ENCODE measurements around the gene CABLES2. TPM values are rescaled to one million over a fixed set of nuclear protein-coding genes. Genes with fewer than 3 reads are reported as not detected.

CABLES2 gene
- total and polyA plus RNA-seq, 4 donors, result 0.92 to 3.2 (median 2.0) TPM

DNA sequence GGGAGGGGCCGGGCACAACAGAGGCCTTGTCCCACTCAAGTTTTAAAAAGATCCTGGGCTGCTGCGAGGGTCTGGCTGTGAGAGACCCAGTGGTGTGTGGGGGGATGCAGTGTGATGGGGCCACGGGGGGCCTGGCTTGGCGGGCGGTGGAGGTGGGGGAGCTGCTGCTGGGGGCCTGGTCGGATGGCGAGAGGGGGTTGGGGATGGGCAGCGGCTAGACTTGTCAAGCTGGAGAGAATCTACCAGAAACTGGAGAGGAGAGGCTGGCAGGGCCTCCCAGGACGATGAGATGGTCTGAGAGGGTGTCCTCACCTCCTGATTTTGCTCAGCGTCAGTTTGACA, 15.0 kb downstream of the CABLES2 start:
- Histone ChIP-seq H3K9ac (ENCODE audit: low read depth in 1 of 2, low read length in 2 of 2) (no peak overlapping the region), H3K9me3 (ENCODE audit: control insufficient read depth in 4 of 4, low read length in 3 of 4) (no peaks in the 10 kb centered on the region), H3K4me3 (ENCODE audit: low read depth in 1 of 3, low read length in 3 of 3) (no peak overlapping the region), H3K27ac (ENCODE audit: low read depth in 1 of 2, low read length in 2 of 2) (no peak overlapping the region), H3K4me1 (ENCODE audit: control insufficient read depth in 4 of 4, insufficient read depth in 4 of 4, low read length in 3 of 4) (peaks cover 8 to 35% (median 28%) of the 10 kb centered on the region in 4 donors), H3K36me3 (ENCODE audit: control insufficient read depth in 4 of 4, insufficient read depth in 3 of 4, low read depth in 1 of 4, low read length in 3 of 4) (peaks cover 0 to 15% (median 4%) of the 10 kb centered on the region in 4 donors), H3K27me3 (ENCODE audit: control insufficient read depth in 4 of 4, insufficient read depth in 4 of 4, low read length in 3 of 4) (no peaks in the 10 kb centered on the region)
- TF ChIP-seq, protein P1, sequence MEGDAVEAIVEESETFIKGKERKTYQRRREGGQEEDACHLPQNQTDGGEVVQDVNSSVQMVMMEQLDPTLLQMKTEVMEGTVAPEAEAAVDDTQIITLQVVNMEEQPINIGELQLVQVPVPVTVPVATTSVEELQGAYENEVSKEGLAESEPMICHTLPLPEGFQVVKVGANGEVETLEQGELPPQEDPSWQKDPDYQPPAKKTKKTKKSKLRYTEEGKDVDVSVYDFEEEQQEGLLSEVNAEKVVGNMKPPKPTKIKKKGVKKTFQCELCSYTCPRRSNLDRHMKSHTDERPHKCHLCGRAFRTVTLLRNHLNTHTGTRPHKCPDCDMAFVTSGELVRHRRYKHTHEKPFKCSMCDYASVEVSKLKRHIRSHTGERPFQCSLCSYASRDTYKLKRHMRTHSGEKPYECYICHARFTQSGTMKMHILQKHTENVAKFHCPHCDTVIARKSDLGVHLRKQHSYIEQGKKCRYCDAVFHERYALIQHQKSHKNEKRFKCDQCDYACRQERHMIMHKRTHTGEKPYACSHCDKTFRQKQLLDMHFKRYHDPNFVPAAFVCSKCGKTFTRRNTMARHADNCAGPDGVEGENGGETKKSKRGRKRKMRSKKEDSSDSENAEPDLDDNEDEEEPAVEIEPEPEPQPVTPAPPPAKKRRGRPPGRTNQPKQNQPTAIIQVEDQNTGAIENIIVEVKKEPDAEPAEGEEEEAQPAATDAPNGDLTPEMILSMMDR (IDR thresholded peaks at IDR 0.05; ENCODE audit: low read depth, low read length, missing input control), result no peak
- TF ChIP-seq HNF4A (conservative IDR thresholded peaks at IDR 0.05) (no peak), RXRA (IDR thresholded peaks at IDR 0.05) (no peak), HNF4G (IDR thresholded peaks at IDR 0.05) (no peak), FOXA2 (IDR thresholded peaks at IDR 0.05) (no peak), NR2F2 (IDR thresholded peaks at IDR 0.05) (no peak), EGR1 (IDR thresholded peaks at IDR 0.05; ENCODE audit: low read depth in 2 of 2) (no peak), GABPA (IDR thresholded peaks at IDR 0.05 in 1 of 2, conservative IDR thresholded peaks at IDR 0.05 in 1 of 2) (no peak), JUND (IDR thresholded peaks at IDR 0.05) (no peak), SP1 (IDR thresholded peaks at IDR 0.05) (no peak), RAD21 (IDR thresholded peaks at IDR 0.05) (no peak), TAF1 (conservative IDR thresholded peaks at IDR 0.05) (no peak)
- TF ChIP-seq, protein P2, sequence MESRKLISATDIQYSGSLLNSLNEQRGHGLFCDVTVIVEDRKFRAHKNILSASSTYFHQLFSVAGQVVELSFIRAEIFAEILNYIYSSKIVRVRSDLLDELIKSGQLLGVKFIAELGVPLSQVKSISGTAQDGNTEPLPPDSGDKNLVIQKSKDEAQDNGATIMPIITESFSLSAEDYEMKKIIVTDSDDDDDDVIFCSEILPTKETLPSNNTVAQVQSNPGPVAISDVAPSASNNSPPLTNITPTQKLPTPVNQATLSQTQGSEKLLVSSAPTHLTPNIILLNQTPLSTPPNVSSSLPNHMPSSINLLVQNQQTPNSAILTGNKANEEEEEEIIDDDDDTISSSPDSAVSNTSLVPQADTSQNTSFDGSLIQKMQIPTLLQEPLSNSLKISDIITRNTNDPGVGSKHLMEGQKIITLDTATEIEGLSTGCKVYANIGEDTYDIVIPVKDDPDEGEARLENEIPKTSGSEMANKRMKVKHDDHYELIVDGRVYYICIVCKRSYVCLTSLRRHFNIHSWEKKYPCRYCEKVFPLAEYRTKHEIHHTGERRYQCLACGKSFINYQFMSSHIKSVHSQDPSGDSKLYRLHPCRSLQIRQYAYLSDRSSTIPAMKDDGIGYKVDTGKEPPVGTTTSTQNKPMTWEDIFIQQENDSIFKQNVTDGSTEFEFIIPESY (IDR thresholded peaks at IDR 0.05), result no peak
- TF ChIP-seq, protein P3, sequence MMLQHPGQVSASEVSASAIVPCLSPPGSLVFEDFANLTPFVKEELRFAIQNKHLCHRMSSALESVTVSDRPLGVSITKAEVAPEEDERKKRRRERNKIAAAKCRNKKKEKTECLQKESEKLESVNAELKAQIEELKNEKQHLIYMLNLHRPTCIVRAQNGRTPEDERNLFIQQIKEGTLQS (IDR thresholded peaks at IDR 0.05), result no peak
- TF ChIP-seq, protein P4, sequence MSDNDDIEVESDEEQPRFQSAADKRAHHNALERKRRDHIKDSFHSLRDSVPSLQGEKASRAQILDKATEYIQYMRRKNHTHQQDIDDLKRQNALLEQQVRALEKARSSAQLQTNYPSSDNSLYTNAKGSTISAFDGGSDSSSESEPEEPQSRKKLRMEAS (IDR thresholded peaks at IDR 0.05), result no peak
- DNase-seq (ENCODE audit: low spot score), result no peak
- 95% methylated on average over 10 of the region's 10 CpGs for WGBS

DNA sequence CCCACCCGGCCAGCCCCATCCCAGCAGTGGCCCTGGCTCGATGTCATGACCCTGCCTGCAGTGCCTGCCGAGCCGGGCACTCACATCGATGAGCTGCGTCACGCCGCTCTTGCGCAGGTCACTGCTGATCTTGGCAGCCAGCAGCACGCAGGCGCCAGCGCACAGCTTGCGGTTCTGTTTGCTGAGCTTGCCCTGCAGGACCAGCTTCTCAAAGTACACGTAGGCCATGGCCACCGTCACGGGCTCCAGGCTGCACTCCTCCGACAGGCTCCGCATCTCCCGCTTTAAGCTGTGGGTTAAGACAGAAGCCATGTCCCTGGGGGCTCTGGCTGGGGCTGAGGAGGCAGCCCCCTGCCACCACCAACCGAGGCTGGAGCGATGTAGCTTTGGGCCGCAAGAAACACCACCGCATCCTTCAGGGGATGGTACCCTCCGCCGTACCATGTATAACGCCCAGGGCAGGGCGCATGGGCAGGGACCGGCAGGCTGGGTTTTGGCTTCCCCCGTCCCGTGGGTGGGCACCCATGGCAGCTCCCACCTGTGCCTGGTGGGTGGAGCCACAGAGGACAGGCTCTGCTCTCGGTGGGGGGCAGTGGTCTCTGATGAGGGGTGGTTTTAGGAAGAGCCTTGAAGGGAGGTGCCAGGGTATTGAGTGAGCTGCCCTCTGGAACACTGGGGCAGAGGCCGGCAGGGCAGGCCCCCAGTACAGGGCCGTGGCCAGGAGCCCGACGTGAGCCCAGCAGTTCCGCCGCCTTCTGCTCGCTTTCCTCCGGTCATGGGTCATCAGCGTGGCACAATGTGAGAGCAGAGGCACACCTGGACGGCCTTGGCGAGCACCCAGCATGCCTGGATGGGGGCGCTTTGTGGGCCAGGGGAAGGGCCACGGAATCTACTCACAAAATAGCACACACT, 15.7 kb downstream of the CABLES2 start:
- 64% methylated on average over 44 of the region's 44 CpGs for WGBS
- peaks cover 0 to 15% (median 4%) of the 10 kb centered on the region in 4 donors for H3K36me3 ChIP-seq (ENCODE audit: control insufficient read depth in 4 of 4, insufficient read depth in 3 of 4, low read depth in 1 of 4, low read length in 3 of 4)
- no peaks in the 10 kb centered on the region for H3K9me3 ChIP-seq (ENCODE audit: control insufficient read depth in 4 of 4, low read length in 3 of 4)
- DNase-seq (ENCODE audit: low spot score), result no peak
- H3K27ac ChIP-seq (ENCODE audit: low read depth in 1 of 2, low read length in 2 of 2), result peak overlapping the region; percentile 60 to 69
- H3K9ac ChIP-seq (ENCODE audit: low read depth in 1 of 2, low read length in 2 of 2), result no peak overlapping the region
- H3K27me3 ChIP-seq (ENCODE audit: control insufficient read depth in 4 of 4, insufficient read depth in 4 of 4, low read length in 3 of 4), result no peaks in the 10 kb centered on the region
- TF ChIP-seq GABPA (IDR thresholded peaks at IDR 0.05 in 1 of 2, conservative IDR thresholded peaks at IDR 0.05 in 1 of 2) (peak in 1 of 2 donors; percentile 49), HNF4A (conservative IDR thresholded peaks at IDR 0.05) (peak in 1 of 2 donors; percentile 78), SP1 (IDR thresholded peaks at IDR 0.05) (no peak), RXRA (IDR thresholded peaks at IDR 0.05) (peak in 1 of 2 donors; percentile 80), RAD21 (IDR thresholded peaks at IDR 0.05) (no peak), YY1 (IDR thresholded peaks at IDR 0.05) (no peak), NR2F2 (IDR thresholded peaks at IDR 0.05) (no peak), FOXA1 (IDR thresholded peaks at IDR 0.05) (no peak), TAF1 (conservative IDR thresholded peaks at IDR 0.05) (no peak), HNF4G (IDR thresholded peaks at IDR 0.05) (no peak)
- TF ChIP-seq, protein P4 (IDR thresholded peaks at IDR 0.05), result no peak
- TF ChIP-seq, protein P2 (IDR thresholded peaks at IDR 0.05), result no peak
- TF ChIP-seq, protein P1 (IDR thresholded peaks at IDR 0.05; ENCODE audit: low read depth, low read length, missing input control), result no peak
- peaks cover 8 to 35% (median 29%) of the 10 kb centered on the region in 4 donors for H3K4me1 ChIP-seq (ENCODE audit: control insufficient read depth in 4 of 4, insufficient read depth in 4 of 4, low read length in 3 of 4)
- H3K4me3 ChIP-seq (ENCODE audit: low read depth in 1 of 3, low read length in 3 of 3), result no peak overlapping the region

Measured in liver (tissue), 9 donors.